Measurements from ENCODE around the gene EMD. TPM values are rescaled to one million over a fixed set of nuclear protein-coding genes. Genes with fewer than 3 reads are reported as not detected.

Gene EMD
- total and polyA plus RNA-seq, 10 of the 15 experiments (the other 5 are each of a cell fraction or from before 2014, with no cell fraction given), result 0.76 to 100 (median 43.2) TPM

- ChIA-PET CTCF (no interaction called here), SMC1A (ENCODE audit: uncharacterized antibody, unreplicated experiment) (interaction anchor here (0.7 kb wide), 1 partner anchor 8 kb away, joined by 3 read pairs; no protein-coding TSS in a partner anchor), RAD21 (ENCODE audit: unreplicated experiment) (no interaction called here), POLR2A (interaction anchor here (0.6 to 1.0 kb wide), 3 partner anchors 8 to 121 kb away, joined by 3 to 7 read pairs (median 4); partner anchors contain the start of gene SLC10A3)
- H3K36me3 ChIP-seq (ENCODE audit: control insufficient read depth in 2 of 2, insufficient read depth in 2 of 2, low read length in 1 of 2), result peaks cover 0 to 24% of the 10 kb centered on the region in 2 experiments; a peak in 3 of 4 replicates
- in situ Hi-C loops (cut with MboI) (loop anchor here (5.0 kb wide), 1 partner anchor 437 kb away; no protein-coding TSS in a partner anchor), intact Hi-C loops (cut with micrococcal nuclease; ENCODE audit: unreplicated experiment) (loop anchor here (1.0 to 10.0 kb wide), 3 partner anchors 10 to 442 kb away; partner anchors contain the start of genes ARHGAP4, ATP6AP1 and EMD)
- H3K4me3 ChIP-seq, result peak overlapping the region; percentile 88
- TSS peak; percentile 58 for BruUV-seq (replicated peaks)
- H2AFZ ChIP-seq (ENCODE audit: control insufficient read depth, low read depth, low read length), result no peak overlapping the region
- H3K4me1 ChIP-seq (ENCODE audit: control insufficient read depth, insufficient read depth, low read length), result peaks cover 11% of the 10 kb centered on the region
- WGBS (ENCODE audit: insufficient coverage, insufficient replicate concordance, low lambda C conversion rate, missing lambda C conversion rate), result 15% methylated on average over 13 of the region's 13 CpGs
- DNase-seq (ENCODE audit: low read depth, low spot score) (peak; percentile 25), FAIRE-seq (no peak), ATAC-seq (peak; percentile 11)
- H3K79me2 ChIP-seq (ENCODE audit: control insufficient read depth, insufficient read depth, low read length), result peaks cover 35% of the 10 kb centered on the region
- H3K27me3 ChIP-seq (replicated peaks in 1 of 2; ENCODE audit: control insufficient read depth in 2 of 2, insufficient read depth in 2 of 2, low read length in 1 of 2), result no peaks in the 10 kb centered on the region
- no peaks in the 10 kb centered on the region; the same call in 2 of the 3 replicates for H3K9me3 ChIP-seq (replicated peaks; ENCODE audit: control insufficient read depth, insufficient read depth, low read length)
- H3K27ac ChIP-seq (ENCODE audit: control insufficient read depth, insufficient read depth), result peak overlapping the region; percentile 80
- no peaks in the 10 kb centered on the region for H4K20me1 ChIP-seq (ENCODE audit: control insufficient read depth, insufficient read depth)
- peak overlapping the region; percentile 62 for H3K4me2 ChIP-seq (ENCODE audit: control insufficient read depth, insufficient read depth)
- peak overlapping the region; percentile 73 for H3K9ac ChIP-seq (ENCODE audit: control insufficient read depth, insufficient read depth, low read length)
- TF ChIP-seq CHD1 (IDR thresholded peaks at IDR 0.05; ENCODE audit: low read depth, low read length), result no peak
- no peak for TF ChIP-seq USF2 (IDR thresholded peaks at IDR 0.05; ENCODE audit: borderline replicate concordance, low read depth, low read length)
- TF ChIP-seq REST (IDR thresholded peaks at IDR 0.05; ENCODE audit: low read depth, low read length), result no peak
- peak; percentile 71 for TF ChIP-seq CBFB (IDR thresholded peaks at IDR 0.05; ENCODE audit: low read depth)
- TF ChIP-seq MTA3 (IDR thresholded peaks at IDR 0.05; ENCODE audit: borderline replicate concordance, low read length), result no peak
- TF ChIP-seq ZNF384 (IDR thresholded peaks at IDR 0.05; ENCODE audit: borderline replicate concordance, low read depth, low read length), result no peak
- peak; percentile 54; the same call in 1 of the 2 replicates for TF ChIP-seq PAX5 (IDR thresholded peaks at IDR 0.05; ENCODE audit: borderline replicate concordance, low read depth, low read length)
- no peak for TF ChIP-seq ATF7 (IDR thresholded peaks at IDR 0.05; ENCODE audit: low read depth)
- TF ChIP-seq EED (IDR thresholded peaks at IDR 0.05; ENCODE audit: low read depth), result peak; percentile 65
- no peak for TF ChIP-seq YBX1 (IDR thresholded peaks at IDR 0.05)
- no peak for TF ChIP-seq CREB1 (IDR thresholded peaks at IDR 0.05; ENCODE audit: low read depth)
- no peak for TF ChIP-seq CTCF (IDR thresholded peaks at IDR 0.05 in 2 of 3, conservative IDR thresholded peaks at IDR 0.05 in 1 of 3; ENCODE audit: control insufficient read depth in 2 of 3, extremely low read depth in 1 of 3, insufficient read depth in 1 of 3, low read depth in 3 of 3, low read length in 3 of 3)
Measured at GRCh38 chrX:154369449-154370299, 9.4 kb upstream of the EMD start.
